ENCODE measurements around the gene CDK18.
A peak's percentile ranks its signal among the peaks of the same experiment; 100 is the strongest.
"Not testable (repeated sequence)": the region's sequence is repeated elsewhere in the genome, so short reads cannot be mapped to it uniquely, and the experiment has no call there.

CDK18 gene

GRCh38 chr1:205504311-205505075 is at the start of gene CDK18:
Gene CDK18, plus strand, starts transcription at chr1:205504669. Its CDS starts 18,499 bp downstream, at chr1:205523168.
- peak; percentile 96 for DNase-seq

GRCh38 chr1:205454903-205455335 is 49.5 kb upstream of the CDK18 start:
- peak; percentile 46 for DNase-seq

GRCh38 chr1:205455581-205456382 is 48.7 kb upstream of the CDK18 start, which contains the start of gene BLACAT1:
Gene BLACAT1, minus strand, starts transcription at chr1:205456045.
- DNase-seq = peak; percentile 70

- DNase-seq = peak; percentile 74
Measured at GRCh38 chr1:205456383-205456867, 48.0 kb upstream of the CDK18 start.

- DNase-seq = peak; percentile 93
Measured at GRCh38 chr1:205456868-205457745, 47.4 kb upstream of the CDK18 start.

- no peak for DNase-seq
Measured at GRCh38 chr1:205458777-205459566, 45.5 kb upstream of the CDK18 start.

- no peak for DNase-seq
Measured at GRCh38 chr1:205465392-205465791, 39.1 kb upstream of the CDK18 start.

GRCh38 chr1:205466595-205467220 is 37.8 kb upstream of the CDK18 start:
- no peak for DNase-seq

GRCh38 chr1:205470131-205470530 is 34.3 kb upstream of the CDK18 start:
- DNase-seq = no peak

GRCh38 chr1:205472737-205473441 is 31.6 kb upstream of the CDK18 start:
- peak; percentile 81 for DNase-seq

GRCh38 chr1:205473475-205473874 is 31.0 kb upstream of the CDK18 start:
- DNase-seq = no peak

- no peak for DNase-seq
Measured at GRCh38 chr1:205473966-205474365, 30.5 kb upstream of the CDK18 start.

GRCh38 chr1:205474571-205474970 is 29.9 kb upstream of the CDK18 start:
- no peak for DNase-seq

- no peak for DNase-seq
Measured at GRCh38 chr1:205475855-205476254, 28.6 kb upstream of the CDK18 start.

- DNase-seq = no peak
Measured at GRCh38 chr1:205476648-205477047, 27.8 kb upstream of the CDK18 start.

- DNase-seq = peak; percentile 76
Measured at GRCh38 chr1:205477121-205477758, 27.2 kb upstream of the CDK18 start.

GRCh38 chr1:205477759-205478247 is 26.7 kb upstream of the CDK18 start:
- peak; percentile 97 for DNase-seq

- DNase-seq = not testable (repeated sequence)
Measured at GRCh38 chr1:205478985-205479384, 25.5 kb upstream of the CDK18 start.

- no peak for DNase-seq
Measured at GRCh38 chr1:205480349-205480985, 24.0 kb upstream of the CDK18 start.
